Measurements from ENCODE around the gene MTMR4. TPM values are rescaled to one million over a fixed set of nuclear protein-coding genes. Genes with fewer than 3 reads are reported as not detected.

MTMR4 gene
- total RNA-seq, 1 donor from 2014 or later, result 89.3 TPM

- no peak for DNase-seq (ENCODE audit: low spot score, unreplicated experiment)
- no peaks in the 10 kb centered on the region for H3K4me1 Mint-ChIP-seq (ENCODE audit: low read depth)
- no peak overlapping the region for H3K27ac Mint-ChIP-seq
- H3K9me3 Mint-ChIP-seq (ENCODE audit: low read depth), result peaks cover 8% of the 10 kb centered on the region
- no peaks in the 10 kb centered on the region for H3K27me3 Mint-ChIP-seq
- no peak overlapping the region for H3K4me3 Mint-ChIP-seq (ENCODE audit: low read depth)
- TF ChIP-seq CTCF (IDR thresholded peaks at IDR 0.05; ENCODE audit: unreplicated experiment), result no peak
- no peaks in the 10 kb centered on the region for H3K36me3 Mint-ChIP-seq (ENCODE audit: insufficient read depth)
These were observed 58.9 kb downstream of the MTMR4 start for GRCh38 chr17:58455491-58455890.

DNA sequence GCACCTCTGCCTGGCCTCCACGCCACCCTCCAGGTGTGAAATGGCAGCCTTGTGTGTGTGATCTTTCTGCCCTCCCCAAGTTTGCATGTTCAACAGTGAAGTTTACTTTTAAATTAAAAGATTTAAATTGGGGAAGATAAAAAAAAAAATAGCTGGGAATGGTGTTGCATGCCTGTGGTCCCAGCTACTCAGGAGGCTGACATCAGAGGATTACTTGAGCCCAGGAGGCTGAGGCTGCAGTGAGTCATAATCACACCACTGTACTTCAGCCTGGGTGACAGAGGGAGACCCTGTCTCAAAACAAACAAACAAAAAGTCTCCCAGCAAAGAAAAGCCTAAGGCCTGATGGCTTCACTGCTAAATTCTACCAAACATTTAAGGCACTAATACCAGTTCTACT is 61.7 kb downstream of the MTMR4 start:
- TF ChIP-seq CTCF (IDR thresholded peaks at IDR 0.05; ENCODE audit: unreplicated experiment), result no peak
- Mint-ChIP-seq H3K4me3 (ENCODE audit: low read depth) (no peak overlapping the region), H3K27ac (no peak overlapping the region), H3K36me3 (ENCODE audit: insufficient read depth) (no peaks in the 10 kb centered on the region), H3K27me3 (no peaks in the 10 kb centered on the region), H3K9me3 (ENCODE audit: low read depth) (peaks cover 10% of the 10 kb centered on the region), H3K4me1 (ENCODE audit: low read depth) (no peaks in the 10 kb centered on the region)
- no peak for DNase-seq (ENCODE audit: low spot score, unreplicated experiment)

DNA sequence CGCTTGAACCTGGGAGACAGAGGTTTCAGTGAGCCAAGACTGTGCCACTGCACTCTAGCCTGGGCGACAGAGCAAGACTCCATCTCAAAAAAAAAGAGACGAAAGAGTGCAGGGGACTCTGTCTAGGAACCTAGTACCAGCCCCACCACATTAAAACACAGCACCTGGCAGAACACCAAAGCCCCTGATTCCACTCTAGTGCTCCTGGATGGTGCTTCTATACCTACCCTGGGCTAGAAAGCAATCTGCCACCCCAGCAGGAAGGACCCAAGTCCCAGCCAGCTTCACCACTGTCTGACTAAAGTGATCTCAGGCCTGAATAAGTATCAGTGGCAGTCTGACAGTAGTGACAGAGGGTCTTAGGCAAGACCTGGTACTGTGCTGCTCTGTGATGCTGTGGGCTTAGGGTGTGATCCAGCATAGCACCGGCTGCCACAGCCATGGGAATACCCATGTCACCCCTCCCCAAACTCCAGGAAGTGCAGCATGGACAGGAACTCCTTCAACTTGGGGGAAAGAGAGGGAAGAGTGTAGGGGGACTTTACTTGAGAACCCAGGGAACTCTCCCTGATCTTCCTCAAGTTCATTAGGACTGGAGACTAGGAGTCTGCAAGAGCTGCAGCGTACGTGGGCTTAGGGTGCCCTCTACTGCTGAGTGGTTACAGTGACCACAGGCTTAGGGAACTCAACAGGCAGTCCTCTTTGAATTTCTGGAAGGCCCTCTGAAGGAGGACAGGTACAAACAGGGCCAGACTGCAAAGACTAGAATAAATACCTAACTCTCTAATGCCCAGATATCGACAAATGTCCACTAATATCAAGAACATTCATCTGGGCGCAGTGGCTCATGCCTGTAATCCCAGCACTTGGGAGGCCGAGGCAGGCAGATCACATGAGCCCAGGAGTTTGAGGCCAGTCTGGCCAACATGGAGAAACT is 67.1 kb downstream of the MTMR4 start:
- Mint-ChIP-seq H3K27ac (no peak overlapping the region), H3K36me3 (ENCODE audit: insufficient read depth) (no peaks in the 10 kb centered on the region), H3K4me1 (ENCODE audit: low read depth) (no peaks in the 10 kb centered on the region), H3K9me3 (ENCODE audit: low read depth) (peaks cover 3% of the 10 kb centered on the region), H3K27me3 (peaks cover 14% of the 10 kb centered on the region), H3K4me3 (ENCODE audit: low read depth) (no peak overlapping the region)
- peak; percentile 90 for TF ChIP-seq CTCF (IDR thresholded peaks at IDR 0.05; ENCODE audit: unreplicated experiment)
- DNase-seq (ENCODE audit: low spot score, unreplicated experiment), result peak; percentile 60

GRCh38 chr17:58446086-58446485 is 68.4 kb downstream of the MTMR4 start:
- Mint-ChIP-seq H3K9me3 (ENCODE audit: low read depth) (peaks cover 3% of the 10 kb centered on the region), H3K36me3 (ENCODE audit: insufficient read depth) (no peaks in the 10 kb centered on the region), H3K27me3 (peaks cover 19% of the 10 kb centered on the region), H3K4me3 (ENCODE audit: low read depth) (no peak overlapping the region), H3K27ac (no peak overlapping the region), H3K4me1 (ENCODE audit: low read depth) (no peaks in the 10 kb centered on the region)
- no peak for TF ChIP-seq CTCF (IDR thresholded peaks at IDR 0.05; ENCODE audit: unreplicated experiment)
- no peak for DNase-seq (ENCODE audit: low spot score, unreplicated experiment)

Other genes starting within 250 kb of the MTMR4 start
- gene MPO, start 233.7 kb downstream of the MTMR4 start, total RNA-seq, result not detected in 2 replicates
- gene TSPOAP1, start 185.8 kb downstream of the MTMR4 start, total RNA-seq, result 101 and 105 TPM in 2 replicates
- gene SUPT4H1, start 162.4 kb downstream of the MTMR4 start, total RNA-seq, result 89.6 and 95.7 TPM in 2 replicates
- gene RNF43, start 97.1 kb downstream of the MTMR4 start, total RNA-seq, result 18.7 and 19.2 TPM in 2 replicates
- gene HSF5, start 26.2 kb downstream of the MTMR4 start, total RNA-seq, result 0.11 and 0.12 TPM in 2 replicates
- 0.11 and 0.22 TPM in 2 replicates for gene TEX14, start 177.4 kb upstream of the MTMR4 start, total RNA-seq
- 32.7 and 33.3 TPM in 2 replicates for gene RAD51C, start 178.0 kb upstream of the MTMR4 start, total RNA-seq
- 1.6 and 1.7 TPM in 2 replicates for gene PPM1E, start 241.2 kb upstream of the MTMR4 start, total RNA-seq